ENCODE results near the gene GABBR2. TPM values are rescaled to one million over a fixed set of nuclear protein-coding genes. Genes with fewer than 3 reads are reported as not detected.
A peak's percentile ranks its signal among the peaks of the same experiment; 100 is the strongest.

GABBR2 gene
- total and polyA plus RNA-seq, 9 of the 15 experiments (the other 6 are each of a cell fraction or from before 2014, with no cell fraction given), result 0.15 to 1.9 (median 0.32) TPM

DNA sequence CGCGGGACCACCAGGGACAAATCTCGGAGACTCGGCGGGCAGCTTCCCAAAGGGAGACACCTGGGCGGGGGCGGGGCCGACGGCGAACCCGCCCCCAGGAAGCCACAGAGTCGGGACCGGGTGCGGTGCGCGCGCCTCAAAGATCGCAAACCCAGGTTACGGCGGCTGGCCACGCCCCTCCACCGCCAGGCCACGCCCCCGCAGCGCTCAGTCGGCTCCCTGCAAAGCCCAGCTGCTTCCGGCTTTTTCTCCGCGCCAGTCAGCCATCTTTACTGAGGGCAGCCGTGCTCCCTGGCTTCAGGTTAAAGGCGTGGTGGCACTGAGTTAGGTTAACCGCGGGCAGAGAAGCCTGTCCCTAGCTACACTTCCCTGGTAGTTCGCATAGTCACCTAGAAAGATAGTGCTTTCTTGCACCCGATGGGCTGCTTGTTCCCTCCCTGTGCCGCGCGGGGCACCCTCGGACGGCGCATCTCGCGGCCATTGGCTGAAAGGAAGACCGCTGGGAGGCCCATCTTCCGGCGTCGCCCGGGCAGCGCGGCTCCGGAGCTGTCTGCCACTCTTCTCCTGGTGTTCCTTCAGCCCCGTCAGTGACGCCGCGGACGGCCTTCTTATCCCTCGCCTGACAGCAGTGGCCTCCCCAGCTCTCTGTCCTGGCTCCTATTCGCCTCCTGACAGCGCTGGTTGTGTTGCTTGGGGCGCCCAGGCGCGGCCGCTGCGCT is 453.0 kb downstream of the GABBR2 start, which contains the start of gene TBC1D2 (continued):
- TF ChIP-seq E2F4 (CRISPR knock-in tag; IDR thresholded peaks at IDR 0.05; ENCODE audit: low read depth), result peak; percentile 38; the same call in 1 of the 2 replicates
- no peak for TF ChIP-seq CTCFL (IDR thresholded peaks at IDR 0.05; ENCODE audit: borderline replicate concordance, insufficient read depth, low read depth, low read length, poor library complexity, severe bottlenecking)
- 0 out of 2 replicates have a peak, but pooled peaks have one; percentile 51 for TF ChIP-seq ZNF583 (CRISPR knock-in tag; IDR thresholded peaks at IDR 0.05)
- TF ChIP-seq PTRF (tag; IDR thresholded peaks at IDR 0.05), result no peak
- TF ChIP-seq PREB (CRISPR knock-in tag; IDR thresholded peaks at IDR 0.05), result no peak
- no peak for TF ChIP-seq JUN (IDR thresholded peaks at IDR 0.05; ENCODE audit: borderline replicate concordance, low read depth, low read length)
- no peak for TF ChIP-seq JUN (CRISPR knock-in tag; IDR thresholded peaks at IDR 0.05; ENCODE audit: borderline replicate concordance)
- TF ChIP-seq E2F3 (CRISPR knock-in tag; IDR thresholded peaks at IDR 0.05), result no peak; the same call in 1 of the 2 replicates
- TF ChIP-seq HLTF (IDR thresholded peaks at IDR 0.05), result no peak
- TF ChIP-seq ZNF707 (CRISPR knock-in tag; conservative IDR thresholded peaks at IDR 0.05), result no peak
- peak; percentile 89 for TF ChIP-seq PKNOX1 (IDR thresholded peaks at IDR 0.05)
- peak; percentile 91 for TF ChIP-seq ZBTB40 (IDR thresholded peaks at IDR 0.05)
- TF ChIP-seq ZBTB40 (CRISPR knock-in tag; IDR thresholded peaks at IDR 0.05), result no peak

All from K562 (cell line).